IMR-90 (cell line): ENCODE data around the gene CHRNA3. TPM values are rescaled to one million over a fixed set of nuclear protein-coding genes. Genes with fewer than 3 reads are reported as not detected.
A peak's percentile ranks its signal among the peaks of the same experiment; 100 is the strongest.

Experiments
- ATAC-seq: fragments of 200-7000 bp; cut with Tn5 transposase; 2 replicates; pipeline ENCODE4 v1.9.1; 2020; ENCODE audit warnings: low read depth, mild to moderate bottlenecking, moderate library complexity
- BruUV-seq: library from RNA; stranded (reverse); fragments of 400-500 nt; replicated peaks from 2 replicates; lab custom pipeline; 2021; lab: Mats Ljungman, UMichigan
- CTCF ChIA-PET: fragments of 300-600 bp; formaldehyde crosslinking; extraction: SDS; loops from one replicate; lab custom pipeline; 2021; ENCODE audit warnings: antibody characterized with exemption; lab: Yijun Ruan, JAX
- POLR2A ChIA-PET: fragments of 300-600 bp; sonication (Branson Sonifier 250); formaldehyde crosslinking; loops from one replicate; lab custom pipeline; 2022; ENCODE audit warnings: antibody characterized with exemption; ENCODE audit not compliant: unreplicated experiment; lab: Charles Lee
- DNase-seq: peaks from one replicate; pipeline ENCODE4 v3.0.0; 2013
- H2AFZ ChIP-seq: replicated peaks from 2 replicates; pipeline ENCODE3; 2013; ENCODE audit warnings: low read length, mild to moderate bottlenecking; ENCODE audit not compliant: poor library complexity
- H2AK5ac ChIP-seq: 2 replicates; pipeline ENCODE4 v1.6.1; 2013; ENCODE audit warnings: low read depth, low read length, inconsistent platforms
- H2AK9ac ChIP-seq: replicated peaks from 2 replicates; pipeline ENCODE3; 2013; ENCODE audit warnings: mild to moderate bottlenecking, low read depth, low read length, moderate library complexity; ENCODE audit not compliant: poor library complexity
- H2BK120ac ChIP-seq: 2 replicates; pipeline ENCODE4 v1.6.1; 2013; ENCODE audit warnings: low read depth, low read length, inconsistent platforms
- H2BK15ac ChIP-seq: 3 replicates; pipeline ENCODE4 v1.6.1; 2013; ENCODE audit warnings: low read depth, low read length, inconsistent platforms
- H2BK20ac ChIP-seq: 2 replicates; pipeline ENCODE4 v1.6.1; 2013; ENCODE audit warnings: low read depth, mild to moderate bottlenecking, inconsistent platforms, low read length, moderate library complexity
- H2BK5ac ChIP-seq: 2 replicates; pipeline ENCODE4 v1.6.1; 2013; ENCODE audit warnings: mild to moderate bottlenecking, low read depth, low read length, inconsistent platforms; ENCODE audit not compliant: poor library complexity, severe bottlenecking
- H3K14ac ChIP-seq: replicated peaks from 2 replicates; pipeline ENCODE4 v1.6.1; 2013; ENCODE audit warnings: low read depth, low read length, inconsistent platforms
- H3K18ac ChIP-seq: 2 replicates; pipeline ENCODE4 v1.6.1; 2013; ENCODE audit warnings: low read depth, low read length, control low read depth
- H3K23ac ChIP-seq: 2 replicates; pipeline ENCODE4 v1.6.1; 2013; ENCODE audit warnings: low read depth, low read length, inconsistent platforms
- H3K27ac ChIP-seq: 2 replicates; pipeline ENCODE4 v1.5.1; 2013; ENCODE audit warnings: mild to moderate bottlenecking, control low read depth, low read length; ENCODE audit not compliant: insufficient read depth
- H3K27me3 ChIP-seq: 2 replicates; pipeline ENCODE4 v1.6.1; 2013; ENCODE audit warnings: low read length; ENCODE audit not compliant: control insufficient read depth, insufficient read depth
- H3K36me3 ChIP-seq: 2 replicates; pipeline ENCODE4 v1.6.1; 2013; ENCODE audit warnings: low read length, mixed read lengths; ENCODE audit not compliant: control insufficient read depth, insufficient read depth
- H3K4ac ChIP-seq: 2 replicates; pipeline ENCODE4 v1.6.1; 2013; ENCODE audit warnings: low read depth, low read length, inconsistent platforms
- H3K4me1 ChIP-seq: 2 replicates; pipeline ENCODE4 v1.6.1; 2013; ENCODE audit warnings: low read length, mixed read lengths; ENCODE audit not compliant: control insufficient read depth, insufficient read depth
- H3K4me2 ChIP-seq: 2 replicates; pipeline ENCODE4 v1.6.1; 2013; ENCODE audit warnings: low read depth, mild to moderate bottlenecking, control low read depth, low read length, moderate library complexity
- H3K4me3 ChIP-seq: 2 replicates; pipeline ENCODE4 v1.5.1; 2013; ENCODE audit warnings: low read depth, mild to moderate bottlenecking, control low read depth, low read length, moderate library complexity; ENCODE audit not compliant: insufficient read depth
- H3K56ac ChIP-seq: 2 replicates; pipeline ENCODE4 v1.6.1; 2013; ENCODE audit warnings: low read length, inconsistent platforms; ENCODE audit not compliant: insufficient read depth; ENCODE audit errors: extremely low read depth
- H3K79me1 ChIP-seq, 2 experiments: 2 replicates each; pipeline ENCODE4 v1.6.1; 2013; ENCODE audit warnings: low read length in 2 of 2, inconsistent platforms in 1 of 2, low read depth in 1 of 2
- H3K9ac ChIP-seq: 2 replicates; pipeline ENCODE4 v1.6.1; 2013; ENCODE audit warnings: low read depth, low read length, control low read depth
- H3K9me1 ChIP-seq: 2 replicates; pipeline ENCODE4 v1.6.1; 2013; ENCODE audit warnings: low read length, inconsistent platforms; ENCODE audit not compliant: insufficient read depth
- H3K9me3 ChIP-seq: 2 replicates; pipeline ENCODE4 v1.6.1; 2013; ENCODE audit warnings: low read length; ENCODE audit not compliant: control insufficient read depth, insufficient read depth
- H4K20me1 ChIP-seq: 2 replicates; pipeline ENCODE4 v1.6.1; 2013; ENCODE audit warnings: low read length, inconsistent platforms; ENCODE audit not compliant: insufficient read depth
- H4K5ac ChIP-seq: 2 replicates; pipeline ENCODE4 v1.6.1; 2013; ENCODE audit warnings: mild to moderate bottlenecking, low read depth, low read length, control low read depth
- H4K8ac ChIP-seq, 2 experiments: 2 replicates each; pipeline ENCODE4 v1.6.1; 2013; ENCODE audit warnings: low read depth in 2 of 2, low read length in 2 of 2, control low read depth in 1 of 2, inconsistent platforms in 1 of 2
- H4K91ac ChIP-seq: 2 replicates; pipeline ENCODE4 v1.6.1; 2013; ENCODE audit warnings: low read depth, low read length, inconsistent platforms; ENCODE audit not compliant: insufficient read depth
- BHLHE40 ChIP-seq: fragments of 150-350 bp; IDR thresholded peaks from 2 replicates; pipeline ENCODE4 v1.6.1; 2016; ENCODE audit warnings: mild to moderate bottlenecking, low read depth, low read length
- CHD1 ChIP-seq: IDR thresholded peaks from 2 replicates; pipeline ENCODE4 v1.6.1; 2012; ENCODE audit warnings: low read depth, low read length, improper control_type of control experiment
- FOS ChIP-seq: fragments of 150-350 bp; IDR thresholded peaks from 2 replicates; pipeline ENCODE4 v1.6.1; 2016; ENCODE audit warnings: low read depth, low read length
- USF2 ChIP-seq: fragments of 150-350 bp; IDR thresholded peaks from 2 replicates; pipeline ENCODE4 v1.6.1; 2017; ENCODE audit warnings: mild to moderate bottlenecking, antibody characterized with exemption, low read length, low read depth
- whole genome bisulfite sequencing, 2 experiments: methylation state at CpG; one replicate each; pipeline versions ENCODE4 v1.1.5 to v1.1.7; 2013; ENCODE audit warnings: missing lambda C conversion rate in 2 of 2; ENCODE audit not compliant: insufficient read length in 1 of 2; ENCODE audit errors: extremely low coverage in 2 of 2; 5-methylcytosine and 5-hydroxymethylcytosine counted together
- dilution Hi-C: fragments of 300-500 bp; cut with HindIII; formaldehyde crosslinking; loops from one replicate; pipeline ENCODE4 v1.14.3; 2018; ENCODE audit warnings: low sequenced_read_pairs; ENCODE audit not compliant: unreplicated experiment
- in situ Hi-C: fragments of 300-500 bp; cut with MboI; formaldehyde crosslinking; loops from 3 replicates; pipeline ENCODE4 v1.14.3; 2019; ENCODE audit warnings: low sequenced_read_pairs, inconsistent platforms, mixed read lengths
- intact Hi-C: fragments of 100-400 bp; cut with micrococcal nuclease; formaldehyde crosslinking; loops from 2 replicates; pipeline ENCODE4 v1.10.0; 2022
- polyA plus RNA-seq, 3 experiments: library from polyadenylated mRNA; depleted of rRNA; stranded (reverse); fragments of >200 nt; gene quantifications; 2 replicates each; pipeline ENCODE4 v1.2.3, GENCODE V29; 2012; ENCODE audit warnings: low replicate concordance in 1 of 3
- total RNA-seq: library from RNA; depleted of rRNA; stranded (reverse); fragments of >200 nt; gene quantifications from 2 replicates; pipeline ENCODE4 v1.2.3, GENCODE V29; 2012

Gene CHRNA3
- total and polyA plus RNA-seq, 2 of the 4 experiments (the other 2 are of a cell fraction) = not detected

DNA sequence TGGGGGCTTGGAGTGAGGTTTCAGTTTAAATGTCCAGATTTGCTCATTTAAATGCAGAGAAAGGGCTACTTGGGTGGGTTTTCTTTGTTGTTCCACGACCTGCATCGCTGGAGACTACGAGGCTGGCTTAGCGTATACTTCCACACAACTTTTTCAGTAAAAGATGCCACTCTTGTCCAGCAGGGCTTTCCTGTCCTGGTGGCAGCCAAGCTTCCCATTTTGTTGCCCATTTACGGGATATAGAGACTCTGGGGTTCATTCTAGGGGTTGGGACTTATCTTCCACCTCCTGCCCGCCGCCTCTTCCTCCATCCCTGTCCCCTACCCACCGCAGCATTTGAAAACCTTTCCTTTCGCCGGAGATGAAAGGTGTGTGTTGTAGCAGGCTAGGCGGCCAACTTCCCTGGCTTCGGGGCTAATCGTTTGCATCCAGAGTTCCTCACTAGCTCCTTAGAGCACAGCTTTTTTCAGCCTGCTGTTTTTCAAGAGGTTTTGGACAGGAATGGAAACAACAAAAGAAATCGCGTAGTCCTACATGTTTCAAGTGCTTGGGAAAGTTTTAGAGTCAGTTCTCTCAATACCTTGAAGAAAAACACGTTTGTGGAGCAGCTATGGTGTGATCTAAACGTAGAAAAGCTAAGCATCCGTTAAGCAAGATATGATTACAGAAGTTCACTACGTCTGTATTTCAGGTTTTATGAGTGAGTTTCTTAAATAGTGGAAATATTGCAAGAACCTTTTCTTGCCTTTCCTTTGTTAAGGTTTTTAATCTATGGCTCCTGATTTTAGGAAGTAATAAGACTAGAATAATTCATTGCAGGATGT is 54.6 kb downstream of the CHRNA3 start:
- no peaks in the 10 kb centered on the region for H3K9me1 ChIP-seq
- no peak overlapping the region for H3K14ac ChIP-seq
- 5% methylated on average over 5 of the region's 19 CpGs; no CpG with 5 or more reads in 1 of the 2 experiments for WGBS, 2 experiments
- H3K79me1 ChIP-seq = no peaks in the 10 kb centered on the region
- DNase-seq (peak; percentile 3), ATAC-seq (peak; percentile 35)
- TF ChIP-seq USF2 = no peak
- TF ChIP-seq FOS = no peak
- TF ChIP-seq CHD1 = no peak
- TF ChIP-seq BHLHE40 = no peak
- peak overlapping the region; percentile 98 for H3K4me2 ChIP-seq
- H2AK5ac ChIP-seq = no peak overlapping the region
- H3K27ac ChIP-seq = no peak overlapping the region
- peak overlapping the region; percentile 32 for H3K9ac ChIP-seq
- no peak overlapping the region for H3K18ac ChIP-seq
- H4K91ac ChIP-seq = no peak overlapping the region
- POLR2A ChIA-PET = interaction anchor here (1.2 kb wide), 1 partner anchor 128 kb away, joined by 3 read pairs; the partner anchor contains the start of gene IREB2
- H4K5ac ChIP-seq = no peak overlapping the region
- H3K9me3 ChIP-seq = no peaks in the 10 kb centered on the region
- no peak overlapping the region for H3K56ac ChIP-seq
- dilution Hi-C loops (no loop called here), intact Hi-C loops (no loop called here), in situ Hi-C loops (no loop called here)
- H2AK9ac ChIP-seq = no peak overlapping the region
- no peaks in the 10 kb centered on the region for H3K4me1 ChIP-seq
- peak overlapping the region; percentile 90 for H2AFZ ChIP-seq
- no peak overlapping the region for H2BK20ac ChIP-seq
- H2BK120ac ChIP-seq = no peak overlapping the region
- no peaks in the 10 kb centered on the region for H4K20me1 ChIP-seq
- H2BK15ac ChIP-seq = no peak overlapping the region
- H3K23ac ChIP-seq = peak overlapping the region; percentile 21; the same call in 1 of the 2 replicates
- no peak overlapping the region for H4K8ac ChIP-seq
- H2BK5ac ChIP-seq = no peak overlapping the region
- no peaks in the 10 kb centered on the region for H3K36me3 ChIP-seq
- CTCF ChIA-PET = interaction anchor here (1.1 kb wide), 1 partner anchor 18 kb away, joined by 4 read pairs; no protein-coding TSS in a partner anchor
- no peak overlapping the region for H3K4ac ChIP-seq
- H3K27me3 ChIP-seq = peaks cover 17% of the 10 kb centered on the region
- peak overlapping the region; percentile 54 for H3K4me3 ChIP-seq
- no TSS peak for BruUV-seq
